ENCODE data around the gene UBAP2.

DNA sequence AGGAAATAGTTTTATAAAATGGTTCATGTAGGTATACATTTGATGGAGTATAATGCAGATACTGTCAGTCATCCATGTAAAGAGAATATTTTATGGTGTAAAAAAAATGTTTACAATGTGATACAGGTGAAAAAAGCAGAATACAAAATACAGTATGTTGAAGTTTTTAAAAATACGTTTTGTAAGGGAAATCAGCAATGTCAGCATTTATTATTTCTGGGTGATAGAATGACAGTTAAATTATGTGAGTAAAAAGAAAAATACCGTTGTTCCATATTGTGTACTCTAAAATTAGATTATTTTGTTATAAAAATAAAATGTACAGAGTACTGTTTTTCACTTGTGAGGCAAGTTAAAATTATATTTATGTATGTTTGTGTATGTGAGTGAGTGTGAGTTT, 162.7 kb downstream of the UBAP2 start:
- TF ChIP-seq CTCF (conservative IDR thresholded peaks at IDR 0.05) (no peak), ZFX (IDR thresholded peaks at IDR 0.05) (no peak)
